Erythroblast (primary cell): ENCODE measurements around the gene SSNA1.

ENCODE experiments used
- GATA1 ChIP-seq: IDR thresholded peaks from 2 replicates; pipeline ENCODE4 v1.6.1; 2011; ENCODE audit warnings: low read depth, mild to moderate bottlenecking, control low read depth, low read length, moderate library complexity
- POLR2A ChIP-seq: IDR thresholded peaks from 2 replicates; pipeline ENCODE4 v1.6.1; 2011; ENCODE audit warnings: mild to moderate bottlenecking, low read length

DNA sequence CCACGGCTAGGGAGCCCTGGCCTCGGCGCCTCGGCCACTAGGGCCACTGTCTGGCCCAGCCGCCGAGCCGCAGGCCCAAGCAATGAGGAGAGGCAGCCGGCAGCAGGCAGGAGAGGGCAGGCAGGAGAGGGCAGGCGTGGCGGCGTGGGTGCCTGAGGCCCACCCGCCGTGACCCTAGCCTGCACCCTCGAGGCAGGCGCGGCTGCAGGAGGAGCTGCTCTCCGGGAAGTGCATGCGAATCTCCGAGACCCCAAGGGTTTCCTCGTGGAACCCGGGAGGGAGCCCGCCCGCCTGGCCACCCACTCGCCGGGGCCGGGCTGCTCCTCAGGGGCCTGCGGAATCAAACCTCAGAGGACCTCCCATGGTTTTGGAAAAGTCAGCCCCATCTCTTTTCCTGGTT is 40.2 kb upstream of the SSNA1 start:
- TF ChIP-seq POLR2A (no peak), GATA1 (no peak)
